GM10847 (cell line): ENCODE results near the gene ABAT.

Experiments used
- POLR2A ChIP-seq: IDR thresholded peaks from 2 replicates; pipeline ENCODE4 v1.6.1; 2011; ENCODE audit not compliant: insufficient read length; ENCODE audit errors: extremely low read depth

Gene ABAT

DNA sequence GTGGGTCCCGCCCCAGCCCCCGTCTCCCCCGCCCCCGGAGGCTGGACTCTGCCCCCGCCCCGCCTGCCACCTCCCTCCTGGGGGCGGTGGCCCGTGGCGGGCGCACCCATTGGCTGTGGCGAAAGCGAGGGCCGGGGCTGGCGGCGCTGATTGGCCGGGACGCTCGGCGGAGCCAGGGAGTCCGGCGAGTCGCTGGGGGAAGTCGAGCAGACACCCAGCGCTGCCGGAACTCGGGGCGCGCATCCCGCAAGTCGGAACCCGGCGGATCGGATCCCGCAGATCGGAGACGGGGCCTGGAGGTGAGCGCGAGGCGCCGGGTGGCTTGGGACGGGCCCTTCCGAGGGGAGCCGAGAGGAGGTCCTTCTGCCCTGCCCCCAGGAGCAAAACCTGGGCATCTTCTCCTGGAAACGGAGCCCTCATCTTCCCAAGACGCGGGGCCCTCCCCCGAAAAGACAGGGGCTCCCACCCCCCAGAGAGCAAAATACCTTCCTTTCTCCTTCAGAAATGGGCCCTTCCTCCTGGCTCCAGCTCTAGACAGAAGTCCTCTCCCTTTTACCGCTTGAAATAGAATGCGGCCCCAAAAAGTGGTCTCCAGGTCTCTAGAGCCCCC lies at the start of gene ABAT:
TSS of gene ABAT (plus strand) at position 205 of the 610 bp plus-strand sequence. CDS start 61,123 bp downstream, outside the sequence.
- peak; percentile 27 for TF ChIP-seq POLR2A

DNA sequence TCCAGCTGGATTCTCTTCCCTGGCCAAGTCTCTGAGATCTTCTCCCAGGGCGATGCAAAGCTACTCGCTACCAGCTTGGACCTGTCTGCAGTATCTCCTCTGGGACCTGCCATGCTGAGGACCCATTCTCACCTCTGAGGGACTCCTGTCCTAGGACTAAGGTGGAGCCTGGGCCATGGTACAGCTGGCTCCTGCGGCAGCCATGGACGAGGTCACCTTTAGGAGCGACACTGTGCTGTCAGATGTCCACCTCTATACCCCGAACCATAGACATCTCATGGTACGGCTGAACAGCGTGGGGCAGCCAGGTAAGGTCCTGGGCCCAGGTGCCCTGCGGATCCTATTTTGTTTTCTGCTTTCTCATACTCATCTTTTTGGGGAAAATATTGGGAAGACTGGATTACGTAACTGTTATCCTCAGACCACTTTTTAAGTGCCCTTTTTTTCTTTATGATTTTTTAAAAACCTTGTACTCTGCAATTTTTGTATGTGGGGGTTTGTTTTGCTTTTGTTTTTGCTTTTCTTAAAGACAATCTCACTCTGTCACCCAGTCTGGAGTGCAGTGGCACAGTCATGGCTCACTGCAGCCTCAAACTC lies 48.8 kb upstream of the ABAT start:
- TF ChIP-seq POLR2A, result no peak

DNA sequence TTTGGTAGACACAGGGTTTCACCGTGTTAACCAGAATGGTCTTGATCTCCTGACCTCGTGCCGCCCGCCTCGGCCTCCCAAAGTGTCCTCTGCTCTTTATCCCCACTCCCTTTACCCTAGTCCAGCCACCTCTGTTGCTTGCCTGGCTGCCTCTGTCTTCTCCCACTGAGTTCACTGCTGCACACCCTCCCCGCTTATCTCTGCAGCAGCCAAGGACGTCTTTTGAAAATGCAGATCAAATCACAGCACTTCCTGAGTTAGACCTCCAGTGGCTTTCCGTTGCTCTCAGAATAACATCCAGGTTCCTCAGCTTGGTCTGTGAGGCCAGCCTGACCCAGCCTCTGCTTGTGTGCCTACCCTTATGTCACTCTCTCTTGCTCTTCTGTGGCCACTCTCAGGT lies 47.5 kb upstream of the ABAT start:
- no peak for TF ChIP-seq POLR2A

DNA sequence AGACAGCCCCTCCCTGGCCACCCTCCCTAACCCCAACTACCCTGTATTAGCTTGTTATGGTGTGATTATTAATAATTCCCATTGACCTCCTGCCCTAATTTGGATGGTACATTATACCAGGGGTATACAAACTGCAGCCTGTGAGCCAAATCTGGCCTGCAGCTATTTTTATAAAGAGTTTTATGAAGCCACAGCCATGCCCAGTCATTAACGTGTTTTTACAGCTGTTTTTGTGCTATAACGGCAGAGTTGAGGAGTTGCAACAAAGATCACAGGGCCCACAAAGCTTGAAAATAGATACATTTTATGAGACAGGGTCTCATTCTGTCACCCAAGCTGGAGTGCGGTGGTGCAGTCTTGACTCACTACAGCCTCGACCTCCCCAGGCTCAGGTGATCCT lies 47.0 kb upstream of the ABAT start:
- TF ChIP-seq POLR2A, result no peak

DNA sequence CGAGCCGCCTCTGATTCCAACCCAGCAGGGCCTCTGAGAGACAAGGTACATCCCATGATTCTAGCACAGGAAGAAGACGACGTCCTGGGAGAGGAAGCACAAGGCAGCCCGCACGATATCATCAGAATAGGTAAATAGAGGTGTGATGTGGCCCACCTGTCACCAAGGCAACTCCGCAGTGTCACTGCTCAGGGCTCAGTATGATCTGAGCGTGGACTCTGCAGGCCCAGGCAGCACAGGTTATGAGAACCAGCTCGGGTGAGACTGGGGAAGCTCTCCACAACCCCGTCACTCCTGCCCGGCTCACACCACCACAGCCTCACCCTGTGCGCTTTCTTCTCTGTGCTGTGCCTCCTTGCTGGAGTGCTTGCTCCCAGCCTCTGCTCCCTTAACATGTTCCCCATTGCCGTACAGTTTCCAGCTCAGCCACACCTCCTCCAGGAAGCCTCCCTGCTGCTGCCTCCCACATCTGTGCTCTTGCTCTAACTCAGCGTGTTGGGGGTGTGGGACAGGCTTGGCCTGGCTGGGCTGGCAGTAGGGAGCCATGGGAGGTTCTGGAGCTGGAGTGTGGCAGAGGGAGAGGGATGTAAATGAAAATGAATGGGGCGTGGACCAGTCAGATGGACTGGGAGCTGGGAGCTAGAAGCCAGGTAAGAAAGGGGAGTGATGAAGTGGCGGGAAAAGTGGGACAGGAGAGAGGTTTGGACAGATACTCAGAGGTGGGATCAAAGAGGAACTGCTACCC lies 45.3 kb upstream of the ABAT start:
- no peak for TF ChIP-seq POLR2A

DNA sequence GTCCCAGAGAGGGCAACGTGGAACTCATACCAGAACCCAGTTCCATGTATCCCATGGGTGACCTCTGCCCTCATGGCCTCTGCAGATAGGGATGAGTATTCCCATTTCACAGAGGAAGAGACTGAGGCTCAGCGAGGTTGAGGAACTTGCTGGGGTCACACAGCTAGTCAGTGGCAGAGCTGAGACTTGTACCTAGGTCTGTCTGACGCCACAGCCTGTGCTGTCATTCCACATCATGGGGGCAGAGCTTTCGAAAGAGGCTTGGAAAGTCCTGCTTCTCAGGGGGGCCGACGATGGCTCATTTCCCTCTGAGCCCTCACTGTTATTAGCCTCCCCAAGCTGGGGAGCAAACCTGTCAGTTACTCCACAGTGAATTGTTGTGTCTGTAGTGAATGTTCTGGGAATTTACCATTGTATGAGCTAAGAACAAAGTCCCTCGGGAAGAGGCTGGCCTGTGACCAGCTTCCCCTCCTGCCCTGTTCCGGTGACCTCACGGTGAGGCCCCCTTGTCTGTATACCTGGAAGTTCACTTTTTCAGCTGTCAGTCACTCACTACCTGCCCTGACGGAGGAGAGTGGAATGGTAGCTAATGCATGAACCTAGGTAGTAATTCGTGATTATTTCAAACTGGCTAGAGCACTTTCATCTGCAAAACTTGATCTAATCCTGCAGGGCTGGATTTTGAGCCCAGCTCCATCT lies 44.0 kb upstream of the ABAT start:
- TF ChIP-seq POLR2A, result no peak

DNA sequence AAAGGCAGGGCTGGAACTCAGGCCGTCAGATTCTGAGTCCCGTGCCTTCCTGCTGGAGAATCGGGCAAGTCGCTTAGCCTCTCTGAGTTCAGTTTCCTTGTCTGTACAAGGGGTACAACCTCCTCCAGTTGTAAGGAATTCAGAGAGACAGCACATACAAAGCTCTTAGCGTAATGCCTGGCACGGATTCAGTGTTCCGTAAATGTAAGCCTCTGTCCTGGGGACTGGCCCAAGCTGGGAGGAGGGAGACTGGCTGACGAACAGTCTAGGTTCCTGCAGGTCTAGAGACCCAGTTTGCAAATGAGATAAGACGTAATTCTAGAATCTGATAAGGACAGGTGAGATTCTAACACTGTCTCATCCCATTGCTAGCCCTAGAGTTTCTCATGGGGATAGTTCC lies 43.0 kb upstream of the ABAT start:
- TF ChIP-seq POLR2A, result no peak

DNA sequence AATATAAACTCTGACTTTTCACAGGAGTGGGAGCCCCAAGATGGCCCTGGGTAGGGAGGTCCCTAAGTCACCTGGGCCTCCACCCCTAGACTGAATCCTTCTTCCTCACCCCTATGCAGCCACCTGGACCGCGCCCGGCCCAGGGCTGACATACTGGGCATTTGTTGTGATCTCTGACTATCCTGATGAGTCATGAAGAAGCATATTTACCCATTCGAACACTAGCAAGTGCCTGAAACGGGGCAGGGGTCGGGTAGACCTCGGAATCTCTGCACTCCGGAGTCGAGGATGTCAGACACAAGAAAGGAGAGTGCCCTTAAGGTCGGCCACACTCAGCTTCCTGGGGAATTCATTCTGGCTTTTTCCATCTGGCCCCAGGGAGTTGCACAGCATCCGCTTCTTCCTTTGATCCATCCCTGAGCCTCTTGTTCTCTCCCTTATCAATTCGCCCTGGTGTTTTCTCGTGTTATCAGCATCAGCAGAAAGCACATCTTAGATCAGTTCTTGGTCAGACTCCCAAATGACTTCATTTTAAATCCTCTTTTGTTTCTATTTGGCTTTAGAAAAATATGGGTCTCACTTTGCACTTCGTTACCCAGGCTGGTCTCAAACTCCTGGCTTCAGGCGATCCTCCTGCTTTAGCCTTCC lies 42.5 kb upstream of the ABAT start:
- TF ChIP-seq POLR2A, result no peak

DNA sequence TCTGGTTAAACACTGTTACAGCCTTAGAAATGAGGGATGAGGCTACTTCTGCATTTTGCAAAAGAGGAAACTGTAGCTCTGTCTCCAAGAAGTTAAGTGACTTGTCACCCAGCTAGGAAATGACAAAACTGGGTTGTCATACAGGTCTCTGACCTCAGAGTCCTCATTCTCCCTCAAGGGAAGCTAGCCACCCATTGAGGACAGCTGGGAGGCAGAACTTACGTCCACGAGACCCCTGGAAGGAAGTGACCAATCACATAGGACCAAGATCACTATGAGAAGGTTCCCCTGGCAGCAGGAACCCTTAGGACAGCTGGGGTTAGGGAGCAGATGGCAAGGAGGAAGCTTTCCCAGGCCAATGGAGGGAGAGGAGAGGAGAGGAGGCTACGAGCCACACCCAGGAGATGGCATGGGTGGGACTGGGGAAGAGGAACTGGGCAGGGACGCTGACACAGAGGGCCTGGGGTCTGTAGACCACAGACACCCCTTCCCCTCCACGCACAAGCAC lies 41.7 kb upstream of the ABAT start:
- TF ChIP-seq POLR2A, result no peak

DNA sequence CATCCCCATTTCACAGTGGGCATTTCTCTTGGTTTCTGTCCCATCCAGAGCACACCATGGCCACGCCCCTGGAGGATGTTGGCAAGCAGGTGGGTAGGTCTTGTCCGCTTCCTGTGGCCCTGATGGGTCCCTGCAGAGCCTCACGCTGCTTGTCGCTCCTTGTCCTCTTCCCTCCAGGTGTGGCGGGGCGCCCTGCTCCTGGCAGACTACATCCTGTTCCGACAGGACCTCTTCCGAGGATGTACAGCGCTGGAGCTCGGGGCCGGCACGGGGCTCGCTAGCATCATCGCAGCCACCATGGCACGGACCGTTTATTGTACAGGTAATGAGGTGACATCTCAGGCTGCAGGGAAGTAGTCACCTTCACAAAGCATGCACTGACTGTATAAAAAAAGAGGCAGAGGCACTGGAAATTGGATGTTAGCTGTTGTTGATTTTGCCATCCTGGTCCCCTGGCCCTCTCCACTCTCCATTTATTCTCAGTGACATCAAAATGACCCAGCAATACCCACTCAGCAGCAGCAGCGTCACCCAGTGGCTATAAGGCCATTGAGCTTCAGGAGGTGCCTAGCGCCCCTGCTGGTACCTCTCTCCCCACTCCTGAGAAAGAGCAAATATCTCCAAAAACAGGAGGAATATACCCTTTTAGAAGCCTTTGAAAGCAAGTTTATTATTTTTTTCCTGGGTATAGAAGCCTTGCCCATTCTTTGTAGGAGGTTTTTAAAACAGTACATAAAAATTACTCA lies 39.3 kb upstream of the ABAT start:
- TF ChIP-seq POLR2A, result no peak

DNA sequence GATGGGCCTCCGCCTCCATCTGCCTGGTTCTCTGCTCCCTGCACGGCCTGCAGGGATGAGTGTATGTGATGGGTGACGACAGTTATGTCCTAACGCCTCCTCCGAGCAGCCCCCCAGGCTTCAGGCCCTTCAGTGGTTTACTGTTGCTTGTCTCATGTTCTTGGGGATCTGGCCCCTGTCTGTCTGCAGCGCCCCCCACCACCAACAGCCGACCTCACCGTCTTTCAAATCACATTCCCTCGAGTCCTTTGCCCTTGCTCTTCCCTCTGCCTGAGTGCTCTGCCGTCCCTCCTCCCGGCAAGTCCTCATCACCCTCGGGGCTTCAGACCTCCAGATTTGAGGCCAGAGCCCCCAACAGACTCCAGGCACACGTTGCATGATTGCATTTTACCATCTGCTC lies 34.7 kb upstream of the ABAT start:
- TF ChIP-seq POLR2A, result no peak

DNA sequence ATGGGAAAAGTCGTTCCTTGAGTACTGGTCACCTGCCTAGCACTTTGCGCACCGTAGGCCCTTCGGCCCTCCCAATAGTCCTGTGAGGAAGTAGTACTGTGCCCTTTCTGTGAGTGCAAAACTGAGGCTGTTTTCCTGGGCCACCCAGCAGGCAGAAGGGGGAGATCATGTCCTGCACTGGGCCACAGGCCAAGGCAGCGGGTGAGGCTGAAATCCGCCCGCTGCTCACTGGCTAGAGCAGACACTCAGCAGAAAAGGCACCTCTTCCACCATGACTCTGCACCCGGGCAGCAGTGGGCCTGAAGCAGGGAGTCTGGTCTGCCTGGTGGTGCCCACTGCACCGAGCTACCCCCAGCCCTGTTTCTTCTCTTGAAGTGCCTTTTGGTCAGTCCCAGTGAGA lies 32.7 kb upstream of the ABAT start:
- TF ChIP-seq POLR2A, result no peak

DNA sequence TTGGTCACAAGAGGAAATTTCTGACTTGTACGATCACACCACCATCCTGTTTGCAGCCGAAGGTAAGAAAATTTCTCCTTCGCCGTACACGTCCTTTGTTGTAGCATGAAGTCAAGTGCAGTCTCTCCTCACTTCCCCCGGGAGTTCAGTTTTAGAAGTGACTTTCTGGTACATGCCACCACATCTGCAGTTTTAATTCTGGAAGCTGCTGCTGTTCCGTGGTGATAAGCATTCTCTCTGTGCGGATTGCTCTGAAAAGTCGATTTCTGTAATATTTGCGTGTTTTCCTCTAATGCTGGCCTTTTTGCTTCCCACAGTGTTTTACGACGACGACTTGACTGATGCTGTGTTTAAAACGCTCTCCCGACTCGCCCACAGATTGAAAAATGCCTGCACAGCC lies 32.3 kb upstream of the ABAT start:
- no peak for TF ChIP-seq POLR2A
